Measurements from ENCODE around the gene SLC16A4.

The SLC16A4 gene

GRCh38 chr1:110346690-110347089, 44.1 kb downstream of the SLC16A4 start:
- peak; percentile 46 for DNase-seq (ENCODE audit: low read depth)
- peak overlapping the region; percentile 36 for H3K4me3 ChIP-seq (ENCODE audit: low read depth, low read length)

GRCh38 chr1:110345480-110345879, 45.3 kb downstream of the SLC16A4 start:
- TF ChIP-seq CTCF (IDR thresholded peaks at IDR 0.05; ENCODE audit: low read depth, low read length, missing control alignments), result no peak
- H3K4me3 ChIP-seq (ENCODE audit: low read depth, low read length), result no peak overlapping the region; the same call in 1 of the 2 replicates
- no peak for DNase-seq (ENCODE audit: low read depth)

More at GRCh38 chr1:110346690-110347089, 44.1 kb downstream of the SLC16A4 start:
- no peak for TF ChIP-seq CTCF (IDR thresholded peaks at IDR 0.05; ENCODE audit: low read depth, low read length, missing control alignments)

GRCh38 chr1:110344152-110344551, 46.7 kb downstream of the SLC16A4 start:
- peak overlapping the region; percentile 14; the same call in 1 of the 2 replicates for H3K4me3 ChIP-seq (ENCODE audit: low read depth, low read length)
- no peak for DNase-seq (ENCODE audit: low read depth)
- no peak for TF ChIP-seq CTCF (IDR thresholded peaks at IDR 0.05; ENCODE audit: low read depth, low read length, missing control alignments)

GRCh38 chr1:110343249-110343648, 47.6 kb downstream of the SLC16A4 start:
- no peak for DNase-seq (ENCODE audit: low read depth)
- peak overlapping the region; percentile 25; the same call in 1 of the 2 replicates for H3K4me3 ChIP-seq (ENCODE audit: low read depth, low read length)
- TF ChIP-seq CTCF (IDR thresholded peaks at IDR 0.05; ENCODE audit: low read depth, low read length, missing control alignments), result no peak

GRCh38 chr1:110341872-110342331, 48.9 kb downstream of the SLC16A4 start:
- DNase-seq (ENCODE audit: low read depth), result no peak
- TF ChIP-seq CTCF (IDR thresholded peaks at IDR 0.05; ENCODE audit: low read depth, low read length, missing control alignments), result no peak
- peak overlapping the region; percentile 86 for H3K4me3 ChIP-seq (ENCODE audit: low read depth, low read length)

- no peak for DNase-seq (ENCODE audit: low read depth)
- TF ChIP-seq CTCF (IDR thresholded peaks at IDR 0.05; ENCODE audit: low read depth, low read length, missing control alignments), result no peak
- H3K4me3 ChIP-seq (ENCODE audit: low read depth, low read length), result peak overlapping the region; percentile 86
These were observed 49.5 kb downstream of the SLC16A4 start for GRCh38 chr1:110341146-110341871.

GRCh38 chr1:110340207-110340468, 50.7 kb downstream of the SLC16A4 start:
- peak overlapping the region; percentile 86 for H3K4me3 ChIP-seq (ENCODE audit: low read depth, low read length)
- TF ChIP-seq CTCF (IDR thresholded peaks at IDR 0.05; ENCODE audit: low read depth, low read length, missing control alignments), result no peak
- no peak for DNase-seq (ENCODE audit: low read depth)
